ENCODE measurements around the gene C10orf120.

Gene C10orf120

DNA sequence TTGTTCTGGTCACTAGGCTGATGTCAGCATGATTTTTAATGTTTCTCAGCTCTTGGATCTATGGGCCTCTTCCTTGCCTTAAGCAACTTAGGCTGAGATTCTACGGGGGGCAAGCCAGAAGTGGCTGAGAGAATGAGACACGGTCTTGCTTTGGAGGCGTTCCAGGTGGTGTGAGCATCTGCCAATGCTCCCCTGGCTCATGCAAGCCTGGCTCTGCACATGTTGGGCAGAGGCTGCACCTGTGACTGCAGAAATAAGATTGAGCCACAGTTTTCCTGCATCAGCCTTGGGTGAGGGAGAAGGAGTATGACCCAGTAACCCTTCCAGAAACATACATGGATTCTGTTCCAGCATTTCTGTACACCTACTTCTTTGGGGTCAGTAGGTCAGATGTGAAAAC is 41.9 kb downstream of the C10orf120 start:
- H3K27me3 ChIP-seq (ENCODE audit: insufficient read depth, poor library complexity, severe bottlenecking) = peaks cover under 1% of the 10 kb centered on the region

DNA sequence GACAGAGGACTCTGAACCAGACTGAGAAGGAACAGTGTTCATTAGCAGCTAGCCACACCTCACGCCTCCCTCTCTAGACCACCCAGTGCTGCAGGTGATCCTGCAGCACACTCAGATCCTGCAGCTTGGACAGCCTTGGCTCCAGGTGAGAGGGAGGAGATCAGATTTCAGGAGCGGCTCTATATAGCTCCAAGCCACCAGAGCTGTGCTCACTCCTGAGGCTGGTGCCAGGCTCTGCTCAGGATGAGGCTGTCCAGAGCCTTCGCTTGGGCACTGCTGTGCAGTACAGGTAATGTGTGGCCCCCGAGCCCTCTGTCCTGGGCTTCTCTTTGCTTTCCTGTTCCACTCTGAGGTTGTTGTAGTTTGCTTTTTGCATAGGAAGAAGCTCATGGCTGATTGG is 42.4 kb downstream of the C10orf120 start:
- H3K27me3 ChIP-seq (ENCODE audit: insufficient read depth, poor library complexity, severe bottlenecking) = no peaks in the 10 kb centered on the region
- no peak overlapping the region for H3K4me3 ChIP-seq (replicated peaks; ENCODE audit: insufficient read depth, low read length)
- H3K27ac ChIP-seq (replicated peaks) = no peak overlapping the region
- TF ChIP-seq, protein P1, sequence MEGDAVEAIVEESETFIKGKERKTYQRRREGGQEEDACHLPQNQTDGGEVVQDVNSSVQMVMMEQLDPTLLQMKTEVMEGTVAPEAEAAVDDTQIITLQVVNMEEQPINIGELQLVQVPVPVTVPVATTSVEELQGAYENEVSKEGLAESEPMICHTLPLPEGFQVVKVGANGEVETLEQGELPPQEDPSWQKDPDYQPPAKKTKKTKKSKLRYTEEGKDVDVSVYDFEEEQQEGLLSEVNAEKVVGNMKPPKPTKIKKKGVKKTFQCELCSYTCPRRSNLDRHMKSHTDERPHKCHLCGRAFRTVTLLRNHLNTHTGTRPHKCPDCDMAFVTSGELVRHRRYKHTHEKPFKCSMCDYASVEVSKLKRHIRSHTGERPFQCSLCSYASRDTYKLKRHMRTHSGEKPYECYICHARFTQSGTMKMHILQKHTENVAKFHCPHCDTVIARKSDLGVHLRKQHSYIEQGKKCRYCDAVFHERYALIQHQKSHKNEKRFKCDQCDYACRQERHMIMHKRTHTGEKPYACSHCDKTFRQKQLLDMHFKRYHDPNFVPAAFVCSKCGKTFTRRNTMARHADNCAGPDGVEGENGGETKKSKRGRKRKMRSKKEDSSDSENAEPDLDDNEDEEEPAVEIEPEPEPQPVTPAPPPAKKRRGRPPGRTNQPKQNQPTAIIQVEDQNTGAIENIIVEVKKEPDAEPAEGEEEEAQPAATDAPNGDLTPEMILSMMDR (IDR thresholded peaks at IDR 0.05; ENCODE audit: insufficient read depth, low read length) = no peak
- TF ChIP-seq SPI1 (IDR thresholded peaks at IDR 0.05; ENCODE audit: borderline replicate concordance, low read depth) (no peak), GABPA (IDR thresholded peaks at IDR 0.05; ENCODE audit: low read depth) (no peak), POLR2AphosphoS5 (IDR thresholded peaks at IDR 0.05; ENCODE audit: low read depth) (no peak), REST (IDR thresholded peaks at IDR 0.05; ENCODE audit: insufficient replicate concordance, low read depth) (no peak)
- no peak for DNase-seq (ENCODE audit: low read depth in 1 of 2, low spot score in 1 of 2)

More for the DNA sequence above, 41.9 kb downstream of the C10orf120 start:
- no peak overlapping the region for H3K4me3 ChIP-seq (replicated peaks; ENCODE audit: insufficient read depth, low read length)
- H3K27ac ChIP-seq (replicated peaks) = no peak overlapping the region
- TF ChIP-seq POLR2AphosphoS5 (IDR thresholded peaks at IDR 0.05; ENCODE audit: low read depth) (no peak), SPI1 (IDR thresholded peaks at IDR 0.05; ENCODE audit: borderline replicate concordance, low read depth) (no peak)
- no peak for DNase-seq (ENCODE audit: low read depth in 1 of 2, low spot score in 1 of 2)

DNA sequence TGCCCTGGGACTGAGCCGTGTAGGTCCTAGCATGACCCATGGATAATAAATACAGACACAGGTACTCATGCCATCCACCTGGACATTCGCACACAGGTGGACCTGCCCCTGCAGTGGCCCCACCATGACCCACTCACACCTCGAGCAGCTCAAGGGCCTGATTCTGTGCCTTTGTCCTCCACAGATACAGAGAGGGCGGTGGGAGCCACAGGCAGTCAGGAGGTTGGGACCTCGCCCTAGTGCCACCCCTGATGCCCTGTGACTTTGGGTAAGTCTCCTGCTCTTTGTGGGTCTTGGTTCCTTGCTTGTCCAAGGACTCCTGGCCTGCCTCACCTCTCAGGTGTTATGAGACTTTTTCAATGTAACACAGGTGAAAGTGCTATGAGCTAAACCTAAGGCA is 42.9 kb downstream of the C10orf120 start:
- no peak for TF ChIP-seq REST (IDR thresholded peaks at IDR 0.05; ENCODE audit: insufficient replicate concordance, low read depth)
- no peak for TF ChIP-seq SPI1 (IDR thresholded peaks at IDR 0.05; ENCODE audit: borderline replicate concordance, low read depth)
- H3K27me3 ChIP-seq (ENCODE audit: insufficient read depth, poor library complexity, severe bottlenecking) = no peaks in the 10 kb centered on the region
- no peak overlapping the region for H3K27ac ChIP-seq (replicated peaks)
- no peak for DNase-seq (ENCODE audit: low read depth in 1 of 2, low spot score in 1 of 2)
- H3K4me3 ChIP-seq (replicated peaks; ENCODE audit: insufficient read depth, low read length) = no peak overlapping the region

DNA sequence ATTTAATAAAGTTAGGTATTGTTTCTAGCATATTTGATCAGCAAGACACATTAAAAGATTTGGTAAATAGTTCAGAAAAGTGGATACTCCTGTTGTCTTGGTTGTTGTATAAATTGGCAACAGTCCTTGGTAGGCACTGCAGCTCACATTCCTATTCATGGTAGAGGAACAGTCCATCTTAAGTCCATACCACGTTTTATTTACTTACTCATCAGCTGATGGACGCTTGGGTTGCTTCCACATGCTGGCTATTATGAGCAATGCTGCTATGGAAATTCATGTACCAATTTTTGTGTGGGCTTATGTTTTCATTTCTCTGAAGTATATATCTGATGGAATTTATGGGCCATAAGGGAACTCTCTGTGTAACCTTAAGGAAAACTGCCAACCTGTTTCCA is 43.3 kb downstream of the C10orf120 start:
- H3K27me3 ChIP-seq (ENCODE audit: insufficient read depth, poor library complexity, severe bottlenecking) = no peaks in the 10 kb centered on the region
- H3K27ac ChIP-seq (replicated peaks) = no peak overlapping the region
- TF ChIP-seq GABPA (IDR thresholded peaks at IDR 0.05; ENCODE audit: low read depth) (no peak), REST (IDR thresholded peaks at IDR 0.05; ENCODE audit: insufficient replicate concordance, low read depth) (no peak), SPI1 (IDR thresholded peaks at IDR 0.05; ENCODE audit: borderline replicate concordance, low read depth) (no peak), POLR2AphosphoS5 (IDR thresholded peaks at IDR 0.05; ENCODE audit: low read depth) (no peak)
- TF ChIP-seq, protein P1 (IDR thresholded peaks at IDR 0.05; ENCODE audit: insufficient read depth, low read length) = no peak
- DNase-seq (ENCODE audit: low read depth in 1 of 2, low spot score in 1 of 2) = no peak
- no peak overlapping the region for H3K4me3 ChIP-seq (replicated peaks; ENCODE audit: insufficient read depth, low read length)
